PFSK-1 (cell line): ENCODE measurements around the gene DOCK8.

ENCODE experiments used
- FOXP2 ChIP-seq: optimal IDR thresholded peaks from 2 replicates; pipeline ENCODE3; 2011; ENCODE audit warnings: borderline replicate concordance, control low read depth, inconsistent platforms; ENCODE audit not compliant: insufficient read depth; ENCODE audit errors: extremely low read length, extremely low read depth
- POLR2AphosphoS5 ChIP-seq: IDR thresholded peaks from 2 replicates; pipeline ENCODE4 v1.6.1; 2012; ENCODE audit warnings: low read depth, mild to moderate bottlenecking, control low read depth, low read length, moderate library complexity
- REST ChIP-seq, 2 experiments: IDR thresholded peaks; 2 replicates each; pipeline versions ENCODE4 v1.6.1 to v1.8.0; 2011 to 2012; ENCODE audit warnings: low read depth in 2 of 2, low read length in 2 of 2, control low read depth in 1 of 2, inconsistent platforms in 1 of 2, mild to moderate bottlenecking in 1 of 2, moderate library complexity in 1 of 2; ENCODE audit not compliant: insufficient read depth in 1 of 2
- SIN3A ChIP-seq: IDR thresholded peaks from 2 replicates; pipeline ENCODE4 v1.6.1; 2012; ENCODE audit warnings: mild to moderate bottlenecking, low read length, moderate library complexity, borderline replicate concordance; ENCODE audit not compliant: insufficient read depth

- no peak for TF ChIP-seq FOXP2
- TF ChIP-seq REST (IDR thresholded peaks at IDR 0.05; ENCODE audit: insufficient read depth in 1 of 2, low read depth in 2 of 2, low read length in 2 of 2), result no peak
- TF ChIP-seq SIN3A, result no peak
- no peak for TF ChIP-seq POLR2AphosphoS5
These were observed 81.7 kb downstream of the DOCK8 start for GRCh38 chr9:296411-296810.
